OCI-LY7 (cell line): ENCODE results near the gene ELMO1.

Source experiments
- EZH2phosphoT487 ChIP-seq: fragments of 200-600 bp; sonication (generic); IDR thresholded peaks from 2 replicates; pipeline ENCODE4 v1.6.1; 2018; ENCODE audit warnings: low read depth, borderline replicate concordance, mild to moderate bottlenecking, mixed run types, antibody characterized with exemption, low read length, moderate library complexity, mixed read lengths
- TF ChIP-seq, protein P1 (sequence below): fragments of 200-600 bp; sonication (generic); conservative IDR thresholded peaks from 2 replicates; pipeline ENCODE4 v1.5.1; 2014; ENCODE audit warnings: mild to moderate bottlenecking, antibody characterized with exemption, low read length, moderate library complexity, mixed read lengths

DNA sequence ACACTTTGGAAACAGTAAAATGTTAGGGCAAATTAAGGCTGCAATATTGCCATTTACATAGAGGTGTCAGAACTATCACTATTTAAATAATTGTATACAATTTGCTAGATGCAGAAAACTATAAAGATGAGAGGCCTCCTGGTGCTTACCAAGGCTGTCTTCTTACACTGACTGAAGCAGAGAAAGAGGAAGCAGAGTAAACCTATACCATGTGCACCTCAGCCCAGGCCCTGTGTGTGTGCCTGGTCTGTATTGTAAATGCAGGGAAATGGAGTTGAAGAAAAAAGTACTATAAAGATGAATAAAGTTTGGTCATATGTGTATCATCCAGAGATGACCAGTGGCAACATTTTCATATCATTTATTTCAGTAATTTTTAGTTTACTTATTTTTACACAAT is 29.2 kb downstream of the ELMO1 start:
- TF ChIP-seq, protein P1, sequence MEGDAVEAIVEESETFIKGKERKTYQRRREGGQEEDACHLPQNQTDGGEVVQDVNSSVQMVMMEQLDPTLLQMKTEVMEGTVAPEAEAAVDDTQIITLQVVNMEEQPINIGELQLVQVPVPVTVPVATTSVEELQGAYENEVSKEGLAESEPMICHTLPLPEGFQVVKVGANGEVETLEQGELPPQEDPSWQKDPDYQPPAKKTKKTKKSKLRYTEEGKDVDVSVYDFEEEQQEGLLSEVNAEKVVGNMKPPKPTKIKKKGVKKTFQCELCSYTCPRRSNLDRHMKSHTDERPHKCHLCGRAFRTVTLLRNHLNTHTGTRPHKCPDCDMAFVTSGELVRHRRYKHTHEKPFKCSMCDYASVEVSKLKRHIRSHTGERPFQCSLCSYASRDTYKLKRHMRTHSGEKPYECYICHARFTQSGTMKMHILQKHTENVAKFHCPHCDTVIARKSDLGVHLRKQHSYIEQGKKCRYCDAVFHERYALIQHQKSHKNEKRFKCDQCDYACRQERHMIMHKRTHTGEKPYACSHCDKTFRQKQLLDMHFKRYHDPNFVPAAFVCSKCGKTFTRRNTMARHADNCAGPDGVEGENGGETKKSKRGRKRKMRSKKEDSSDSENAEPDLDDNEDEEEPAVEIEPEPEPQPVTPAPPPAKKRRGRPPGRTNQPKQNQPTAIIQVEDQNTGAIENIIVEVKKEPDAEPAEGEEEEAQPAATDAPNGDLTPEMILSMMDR: no peak
- TF ChIP-seq EZH2phosphoT487: no peak
